ENCODE results near the gene WNT7A. TPM values are rescaled to one million over a fixed set of nuclear protein-coding genes. Genes with fewer than 3 reads are reported as not detected.

Gene WNT7A
- total RNA-seq, 1 donor from 2014 or later: not detected

DNA sequence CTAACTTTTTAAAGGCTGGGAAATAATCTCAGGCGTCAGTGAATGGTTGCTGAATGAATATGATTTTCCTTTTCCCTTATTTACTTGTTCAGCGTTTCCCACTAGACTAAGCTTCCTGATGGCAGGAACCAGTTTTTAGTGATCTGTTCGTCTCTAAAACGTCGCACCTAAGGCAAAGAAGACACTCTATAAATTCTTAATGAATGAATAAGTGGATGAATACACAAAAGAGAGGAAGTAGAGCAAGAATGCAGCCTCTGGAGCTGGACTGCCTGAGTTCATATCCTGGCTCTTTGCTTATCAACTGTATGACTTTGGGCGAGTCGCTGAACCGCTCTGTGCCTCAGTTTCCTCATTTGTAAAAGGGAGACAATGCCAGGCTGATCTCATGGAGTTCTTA, 38.7 kb downstream of the WNT7A start:
- no peaks in the 10 kb centered on the region for H4K20me1 ChIP-seq (ENCODE audit: low read depth)
- peaks cover 5% of the 10 kb centered on the region for H3K27me3 Mint-ChIP-seq (ENCODE audit: insufficient read depth, low read depth)
- no peak overlapping the region for H3K27ac Mint-ChIP-seq

DNA sequence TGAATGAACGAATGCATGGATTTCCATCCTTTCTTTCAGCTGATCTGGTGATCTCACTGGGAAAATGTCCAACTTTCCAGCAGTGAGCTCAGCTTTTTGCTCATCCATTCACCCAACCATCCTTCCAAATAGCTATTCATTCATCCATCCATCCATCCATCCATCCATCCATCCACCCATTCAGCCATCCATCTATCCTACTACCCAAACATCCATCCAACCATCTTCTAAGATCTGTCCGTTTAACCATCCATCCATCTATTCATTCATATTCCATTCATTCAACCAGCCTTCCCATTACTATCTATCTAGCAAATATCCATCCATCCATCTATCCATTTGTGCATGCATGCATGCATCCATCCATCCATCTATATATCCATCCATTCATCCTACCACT, 39.4 kb downstream of the WNT7A start:
- H3K4me3 ChIP-seq: no peak overlapping the region
- H3K27me3 Mint-ChIP-seq (ENCODE audit: insufficient read depth, low read depth): peaks cover 5% of the 10 kb centered on the region
- H3K79me2 ChIP-seq (ENCODE audit: low read depth): no peaks in the 10 kb centered on the region
- no peaks in the 10 kb centered on the region for H3F3A ChIP-seq (ENCODE audit: low read depth)
- no peaks in the 10 kb centered on the region for H4K20me1 ChIP-seq (ENCODE audit: low read depth)
- no peak for DNase-seq (ENCODE audit: low spot score)
- H3K4me3 Mint-ChIP-seq: no peak overlapping the region
- H3K4me1 ChIP-seq: no peaks in the 10 kb centered on the region
- H3K4me1 Mint-ChIP-seq: peaks cover 2% of the 10 kb centered on the region
- no peak overlapping the region for H3K27ac ChIP-seq
- no peaks in the 10 kb centered on the region for H3K9me3 ChIP-seq (ENCODE audit: low read depth)
- H3K4me2 ChIP-seq: no peak overlapping the region
- no peaks in the 10 kb centered on the region for H3K9me3 Mint-ChIP-seq
- no peaks in the 10 kb centered on the region for H3K36me3 Mint-ChIP-seq
- no peak for TF ChIP-seq EZH2phosphoT487 (IDR thresholded peaks at IDR 0.05)
- no peak overlapping the region for H3K9ac ChIP-seq
- no peak overlapping the region for H2AFZ ChIP-seq (replicated peaks)
- H3K27me3 ChIP-seq: no peaks in the 10 kb centered on the region
- H3K36me3 ChIP-seq: no peaks in the 10 kb centered on the region
- H3K27ac Mint-ChIP-seq: no peak overlapping the region

More for the DNA sequence above, 38.7 kb downstream of the WNT7A start:
- Histone ChIP-seq H3K4me1 (no peaks in the 10 kb centered on the region), H2AFZ (replicated peaks) (no peak overlapping the region), H3K27ac (no peak overlapping the region), H3K79me2 (ENCODE audit: low read depth) (no peaks in the 10 kb centered on the region), H3K4me3 (no peak overlapping the region), H3K27me3 (no peaks in the 10 kb centered on the region), H3K4me2 (no peak overlapping the region), H3K36me3 (no peaks in the 10 kb centered on the region), H3K9me3 (ENCODE audit: low read depth) (no peaks in the 10 kb centered on the region), H3F3A (ENCODE audit: low read depth) (no peaks in the 10 kb centered on the region), H3K9ac (no peak overlapping the region)
- TF ChIP-seq, protein P1, sequence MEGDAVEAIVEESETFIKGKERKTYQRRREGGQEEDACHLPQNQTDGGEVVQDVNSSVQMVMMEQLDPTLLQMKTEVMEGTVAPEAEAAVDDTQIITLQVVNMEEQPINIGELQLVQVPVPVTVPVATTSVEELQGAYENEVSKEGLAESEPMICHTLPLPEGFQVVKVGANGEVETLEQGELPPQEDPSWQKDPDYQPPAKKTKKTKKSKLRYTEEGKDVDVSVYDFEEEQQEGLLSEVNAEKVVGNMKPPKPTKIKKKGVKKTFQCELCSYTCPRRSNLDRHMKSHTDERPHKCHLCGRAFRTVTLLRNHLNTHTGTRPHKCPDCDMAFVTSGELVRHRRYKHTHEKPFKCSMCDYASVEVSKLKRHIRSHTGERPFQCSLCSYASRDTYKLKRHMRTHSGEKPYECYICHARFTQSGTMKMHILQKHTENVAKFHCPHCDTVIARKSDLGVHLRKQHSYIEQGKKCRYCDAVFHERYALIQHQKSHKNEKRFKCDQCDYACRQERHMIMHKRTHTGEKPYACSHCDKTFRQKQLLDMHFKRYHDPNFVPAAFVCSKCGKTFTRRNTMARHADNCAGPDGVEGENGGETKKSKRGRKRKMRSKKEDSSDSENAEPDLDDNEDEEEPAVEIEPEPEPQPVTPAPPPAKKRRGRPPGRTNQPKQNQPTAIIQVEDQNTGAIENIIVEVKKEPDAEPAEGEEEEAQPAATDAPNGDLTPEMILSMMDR (IDR thresholded peaks at IDR 0.05): no peak
- no peak for TF ChIP-seq EZH2phosphoT487 (IDR thresholded peaks at IDR 0.05)
- TF ChIP-seq EZH2 (IDR thresholded peaks at IDR 0.05): no peak
- Mint-ChIP-seq H3K4me3 (no peak overlapping the region), H3K9me3 (no peaks in the 10 kb centered on the region), H3K4me1 (no peaks in the 10 kb centered on the region), H3K36me3 (no peaks in the 10 kb centered on the region)
- no peak for DNase-seq (ENCODE audit: low spot score)

DNA sequence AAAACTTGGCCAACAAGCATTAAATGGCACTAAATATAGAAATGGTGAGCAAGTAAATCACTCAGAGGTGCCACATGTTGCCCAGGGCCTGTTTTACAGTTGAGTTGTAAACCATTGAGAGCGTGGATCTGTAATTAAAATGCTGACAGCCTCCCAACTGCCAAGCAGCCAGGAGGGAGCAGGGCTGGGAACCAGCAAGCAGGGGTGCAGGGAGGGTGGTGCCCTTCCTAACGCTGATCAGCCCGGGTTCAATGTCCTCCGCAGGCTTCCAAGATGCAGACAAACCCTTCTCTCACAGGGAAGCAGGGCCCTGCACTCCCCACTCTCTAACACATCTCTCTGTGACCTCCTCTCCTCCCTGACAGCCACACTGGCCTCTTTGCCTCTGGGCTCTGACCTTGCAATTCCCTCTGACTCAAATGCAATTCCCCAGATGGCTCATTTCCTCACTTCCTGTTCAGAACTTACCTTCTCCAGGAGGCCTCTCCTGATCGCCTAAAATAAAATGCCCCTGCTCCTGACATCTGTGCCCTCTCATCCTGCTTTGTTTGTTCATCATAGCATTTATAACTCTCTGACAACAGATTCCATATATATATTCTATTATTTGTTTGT, 40.0 kb downstream of the WNT7A start:
- no peaks in the 10 kb centered on the region for H3K4me1 ChIP-seq
- no peaks in the 10 kb centered on the region for H3K27me3 ChIP-seq
- H3K4me3 ChIP-seq: no peak overlapping the region
- H4K20me1 ChIP-seq (ENCODE audit: low read depth): no peaks in the 10 kb centered on the region
- H3F3A ChIP-seq (ENCODE audit: low read depth): no peaks in the 10 kb centered on the region
- H3K4me2 ChIP-seq: no peak overlapping the region
- no peak overlapping the region for H3K27ac ChIP-seq
- H2AFZ ChIP-seq (replicated peaks): no peak overlapping the region
- TF ChIP-seq, protein P1 (IDR thresholded peaks at IDR 0.05): no peak
- TF ChIP-seq EZH2 (IDR thresholded peaks at IDR 0.05) (no peak), EZH2phosphoT487 (IDR thresholded peaks at IDR 0.05) (no peak)
- Mint-ChIP-seq H3K9me3 (no peaks in the 10 kb centered on the region), H3K27me3 (ENCODE audit: insufficient read depth, low read depth) (peaks cover 5% of the 10 kb centered on the region), H3K4me1 (peaks cover 2% of the 10 kb centered on the region), H3K4me3 (no peak overlapping the region), H3K27ac (no peak overlapping the region), H3K36me3 (no peaks in the 10 kb centered on the region)
- H3K9ac ChIP-seq: no peak overlapping the region
- DNase-seq (ENCODE audit: low spot score): no peak
- H3K36me3 ChIP-seq: no peaks in the 10 kb centered on the region
- no peaks in the 10 kb centered on the region for H3K9me3 ChIP-seq (ENCODE audit: low read depth)
- no peaks in the 10 kb centered on the region for H3K79me2 ChIP-seq (ENCODE audit: low read depth)

DNA sequence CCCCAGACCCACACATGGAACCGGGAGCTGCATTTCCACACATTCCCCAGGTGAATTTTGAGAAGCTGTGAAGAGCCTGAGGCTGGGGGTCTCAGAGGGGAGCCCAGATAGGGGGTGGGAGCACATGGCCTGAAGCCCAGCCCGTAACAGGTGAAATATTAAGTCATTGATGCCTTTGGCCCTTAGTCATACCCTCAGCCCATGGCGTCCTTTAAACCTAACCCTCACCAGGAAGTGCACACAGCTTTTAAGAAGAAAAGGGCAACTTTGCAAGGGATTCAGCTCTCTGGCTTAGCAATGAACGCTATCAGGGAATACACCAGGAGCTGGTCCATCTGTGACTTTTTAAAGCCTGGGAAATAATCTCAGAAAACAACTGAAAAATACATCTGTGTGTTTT, 40.6 kb downstream of the WNT7A start:
- H3K79me2 ChIP-seq (ENCODE audit: low read depth): no peaks in the 10 kb centered on the region
- TF ChIP-seq EZH2 (IDR thresholded peaks at IDR 0.05): no peak
- no peak for TF ChIP-seq EZH2phosphoT487 (IDR thresholded peaks at IDR 0.05)
- TF ChIP-seq, protein P1 (IDR thresholded peaks at IDR 0.05): no peak
- H3K27ac ChIP-seq: no peak overlapping the region
- Mint-ChIP-seq H3K27ac (no peak overlapping the region), H3K4me1 (peaks cover 2% of the 10 kb centered on the region), H3K27me3 (ENCODE audit: insufficient read depth, low read depth) (peaks cover 7% of the 10 kb centered on the region), H3K9me3 (no peaks in the 10 kb centered on the region), H3K4me3 (no peak overlapping the region), H3K36me3 (no peaks in the 10 kb centered on the region)
- H3F3A ChIP-seq (ENCODE audit: low read depth): no peaks in the 10 kb centered on the region
- no peaks in the 10 kb centered on the region for H3K9me3 ChIP-seq (ENCODE audit: low read depth)
- H4K20me1 ChIP-seq (ENCODE audit: low read depth): no peaks in the 10 kb centered on the region
- no peak overlapping the region for H3K4me2 ChIP-seq
- no peak overlapping the region for H3K4me3 ChIP-seq
- no peaks in the 10 kb centered on the region for H3K4me1 ChIP-seq
- no peak overlapping the region for H3K9ac ChIP-seq
- H2AFZ ChIP-seq (replicated peaks): no peak overlapping the region
- H3K36me3 ChIP-seq: no peaks in the 10 kb centered on the region
- DNase-seq (ENCODE audit: low spot score): no peak
- H3K27me3 ChIP-seq: no peaks in the 10 kb centered on the region

Data from neural progenitor cell (in vitro differentiated cells).